GM08714 (cell line): Measurements from ENCODE around the gene CMTR1.

Source experiments
- H3K4me3 ChIP-seq: fragments of 200-500 bp; sonication (Bioruptor generic); 2 replicates; pipeline ENCODE4 v1.5.1; 2014; ENCODE audit warnings: mild to moderate bottlenecking, low read length, inconsistent platforms
- ZNF274 ChIP-seq: IDR thresholded peaks from 2 replicates; pipeline ENCODE4 v1.6.1; 2012; ENCODE audit warnings: mild to moderate bottlenecking, low read depth, low read length

CMTR1 gene

DNA sequence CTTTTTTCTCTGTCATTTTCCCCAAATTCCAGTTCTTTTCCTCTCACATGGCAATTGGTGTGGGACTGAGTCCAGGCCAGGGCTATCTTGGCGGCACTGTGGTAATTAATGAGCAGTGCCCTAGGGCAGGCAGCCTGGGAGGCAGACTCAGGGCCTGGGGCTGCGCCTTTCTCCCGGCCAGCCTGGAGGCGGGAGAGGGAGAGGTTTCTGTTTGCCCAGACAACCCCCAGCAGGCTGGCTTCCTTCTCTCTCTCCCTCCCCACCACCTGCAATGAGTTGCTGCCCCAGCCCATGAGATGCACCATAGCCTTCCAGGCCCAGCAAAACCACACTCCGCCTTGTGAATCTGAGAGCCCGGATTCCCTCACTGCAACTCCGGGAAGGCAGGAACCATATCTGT, 81.8 kb downstream of the CMTR1 start:
- no peak for TF ChIP-seq ZNF274
- H3K4me3 ChIP-seq, result no peak overlapping the region

DNA sequence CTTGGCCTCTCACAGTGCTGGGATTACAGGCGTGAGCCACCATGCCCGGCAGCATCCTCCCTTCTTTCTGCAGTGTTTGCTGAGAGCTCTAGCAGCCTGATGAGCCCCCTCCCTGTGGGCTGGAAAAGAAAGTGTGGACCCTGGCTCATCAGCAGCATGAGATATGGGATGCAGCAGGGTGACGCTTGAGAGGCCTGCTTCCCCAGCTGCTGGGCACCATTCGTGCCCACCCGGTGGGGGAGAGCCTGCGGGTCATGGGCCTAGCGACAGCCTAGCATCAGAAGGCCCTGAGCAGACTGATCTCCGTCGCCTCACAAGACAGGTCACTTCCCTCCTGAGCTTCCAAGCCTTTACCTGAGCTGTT, 82.7 kb downstream of the CMTR1 start:
- H3K4me3 ChIP-seq, result no peak overlapping the region; the same call in 1 of the 2 replicates
- no peak for TF ChIP-seq ZNF274

DNA sequence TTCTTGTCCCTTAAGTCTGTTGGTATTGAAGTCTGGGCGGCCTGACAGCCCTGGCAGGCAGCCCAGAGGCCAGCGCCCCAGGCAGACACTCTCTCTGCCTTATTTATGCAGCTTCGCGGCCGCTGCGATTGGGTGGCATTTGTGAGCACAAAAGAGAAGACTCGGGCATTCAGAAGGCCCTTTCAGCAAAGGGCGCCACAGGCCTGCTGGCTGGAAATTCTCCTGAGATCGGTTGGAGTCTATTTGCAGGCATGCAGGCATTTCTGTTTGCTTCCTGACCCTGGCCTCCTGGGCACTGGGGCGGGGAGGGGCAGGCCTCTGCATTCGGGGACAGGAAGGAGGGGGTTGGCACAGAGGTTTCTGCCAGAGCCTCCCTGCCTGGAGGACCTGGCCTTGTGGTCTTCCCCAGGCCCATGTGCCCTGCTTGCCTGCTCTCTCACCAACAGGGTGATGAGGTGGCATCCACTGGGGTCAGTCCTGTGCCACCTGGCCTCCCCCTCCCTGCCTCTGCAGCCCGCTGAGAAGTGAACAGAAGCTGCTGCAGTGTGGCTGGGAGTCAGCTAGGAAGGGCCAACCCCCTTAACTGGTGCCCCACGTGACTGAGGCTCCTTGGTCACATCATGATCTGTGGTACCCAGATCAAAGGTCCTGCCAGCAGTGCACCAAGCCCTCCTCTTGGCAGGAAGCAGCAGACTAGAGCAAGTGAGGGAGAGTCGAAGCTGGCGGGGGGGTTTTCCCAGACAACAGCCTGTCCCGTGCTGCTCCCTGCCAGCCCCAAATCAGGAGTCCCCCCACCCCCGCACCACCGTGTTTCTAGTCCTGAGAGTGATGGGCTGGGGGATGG, 83.3 kb downstream of the CMTR1 start:
- no peak overlapping the region; the same call in 1 of the 2 replicates for H3K4me3 ChIP-seq
- no peak for TF ChIP-seq ZNF274

DNA sequence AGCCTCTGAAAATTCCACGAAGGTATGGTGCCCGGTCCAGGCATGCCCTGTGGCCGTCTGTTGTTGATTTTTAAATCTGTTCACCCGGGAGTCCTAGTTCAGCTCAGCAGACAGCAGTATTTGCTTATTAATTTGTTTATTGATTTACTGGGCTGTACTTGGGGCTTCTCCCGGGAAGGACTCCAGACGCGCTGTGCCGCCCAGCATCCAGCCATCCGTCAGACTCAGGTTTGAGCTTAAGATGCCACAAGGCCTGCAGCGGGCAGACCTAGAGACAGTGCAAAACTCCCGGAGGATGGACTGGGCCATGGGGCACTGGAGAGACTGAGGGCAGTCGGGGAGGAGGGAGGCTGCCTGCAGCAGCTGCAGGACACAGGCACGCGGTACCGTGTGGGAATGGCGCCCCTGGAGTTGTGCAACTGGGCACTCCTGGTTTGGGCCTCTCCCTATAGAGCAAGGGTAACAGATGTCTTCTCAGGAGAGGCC, 83.9 kb downstream of the CMTR1 start:
- no peak for TF ChIP-seq ZNF274
- H3K4me3 ChIP-seq, result no peak overlapping the region; the same call in 1 of the 2 replicates

DNA sequence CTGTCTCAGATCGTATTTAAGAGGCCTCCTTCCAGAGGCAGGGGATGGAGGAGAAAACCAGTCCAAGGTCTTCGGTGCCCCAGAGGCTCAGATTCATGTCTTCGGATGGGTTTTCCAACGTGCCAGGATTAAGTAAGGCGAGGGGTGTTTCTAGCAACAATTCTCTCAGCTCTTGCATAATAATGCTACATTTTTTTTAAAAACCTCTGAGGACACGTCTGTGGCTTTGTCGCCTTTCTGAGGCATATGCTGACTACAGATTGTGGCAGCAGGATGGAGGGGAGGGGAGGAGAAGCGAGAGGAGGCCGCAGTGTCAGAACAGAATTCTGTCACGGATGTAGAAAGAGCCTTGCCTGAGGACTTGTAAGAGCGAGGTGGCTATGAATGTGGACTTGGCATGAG, 84.4 kb downstream of the CMTR1 start:
- H3K4me3 ChIP-seq, result no peak overlapping the region; the same call in 1 of the 2 replicates
- TF ChIP-seq ZNF274, result no peak

DNA sequence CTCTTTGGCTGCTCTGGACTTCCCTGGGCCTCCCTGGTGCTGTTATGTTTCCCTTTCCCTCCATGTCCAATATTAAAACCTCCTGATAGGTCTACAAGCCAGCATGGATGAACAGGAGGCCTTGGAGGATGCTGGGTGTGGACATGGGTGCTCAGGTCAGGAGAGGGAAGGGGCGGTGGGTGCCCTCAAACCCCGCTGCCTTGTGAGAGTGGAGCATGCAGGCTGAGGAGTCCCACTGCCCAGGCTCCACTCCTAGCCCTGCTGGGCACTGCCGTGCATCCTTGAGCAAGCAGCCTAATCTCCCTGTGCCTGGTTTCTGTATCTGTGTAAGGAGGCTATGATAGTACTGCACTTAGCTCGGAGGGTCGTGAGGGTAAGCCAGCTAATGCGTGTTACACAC, 85.1 kb downstream of the CMTR1 start:
- no peak for TF ChIP-seq ZNF274
- H3K4me3 ChIP-seq, result no peak overlapping the region

DNA sequence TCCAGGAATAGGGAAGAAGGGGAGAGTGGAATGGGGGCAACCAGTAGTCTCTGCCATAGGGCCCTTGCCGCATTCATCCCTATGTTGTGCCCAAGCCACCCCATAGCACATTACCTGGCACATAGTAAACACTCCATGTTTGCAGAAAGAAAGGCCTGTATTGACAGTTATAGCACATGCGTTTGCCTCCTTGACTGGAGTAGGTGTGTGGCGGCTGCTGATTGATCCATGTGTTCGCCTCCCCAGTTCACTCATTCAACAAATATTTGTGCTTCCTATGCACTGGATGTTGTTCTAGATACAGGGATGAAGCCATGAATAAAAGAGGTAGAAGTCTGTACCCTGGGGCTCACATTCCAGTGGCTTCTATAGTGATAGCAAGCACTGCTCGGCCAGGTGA, 86.4 kb downstream of the CMTR1 start:
- TF ChIP-seq ZNF274, result no peak
- no peak overlapping the region for H3K4me3 ChIP-seq

DNA sequence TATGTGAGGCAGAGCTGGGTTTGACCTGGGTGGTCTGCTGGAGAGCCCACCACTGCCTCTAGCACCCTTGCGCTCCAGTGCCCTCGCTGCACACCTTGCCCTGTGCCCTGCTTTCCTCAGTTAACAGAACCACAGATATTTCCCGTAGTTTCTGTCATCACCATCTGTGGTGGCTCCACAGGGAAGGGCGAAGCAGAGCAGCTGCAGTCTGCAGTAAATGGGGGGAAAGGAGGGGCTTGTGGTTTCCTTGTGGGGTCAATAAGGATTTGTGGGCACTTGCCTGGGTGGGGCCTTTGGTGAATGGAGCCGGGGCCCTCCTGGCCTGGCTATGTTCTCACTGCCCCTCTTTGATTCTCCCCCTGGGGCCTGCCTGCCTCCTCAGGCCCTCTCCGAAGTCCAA, 87.9 kb downstream of the CMTR1 start:
- no peak for TF ChIP-seq ZNF274
- no peak overlapping the region for H3K4me3 ChIP-seq

DNA sequence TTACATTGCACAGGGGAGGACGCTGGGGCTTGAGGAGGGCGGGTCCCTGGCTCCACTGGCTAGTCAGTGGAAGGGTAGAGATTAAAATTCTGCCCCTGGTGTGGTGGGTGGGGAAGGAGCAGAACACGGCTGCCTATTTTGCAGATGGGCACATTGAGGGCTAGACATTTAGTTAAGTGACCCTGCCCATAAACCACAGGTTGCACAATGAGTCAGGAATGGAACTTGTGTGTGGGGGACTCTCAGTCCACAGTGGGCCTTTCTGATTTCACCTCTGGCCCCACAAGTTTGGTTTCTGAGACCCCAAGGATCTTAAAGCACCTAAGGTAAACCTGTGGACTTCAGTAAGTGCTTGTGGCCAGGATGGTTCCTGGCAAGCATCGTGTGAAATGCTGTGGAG, 88.7 kb downstream of the CMTR1 start:
- TF ChIP-seq ZNF274, result no peak
- H3K4me3 ChIP-seq, result no peak overlapping the region

DNA sequence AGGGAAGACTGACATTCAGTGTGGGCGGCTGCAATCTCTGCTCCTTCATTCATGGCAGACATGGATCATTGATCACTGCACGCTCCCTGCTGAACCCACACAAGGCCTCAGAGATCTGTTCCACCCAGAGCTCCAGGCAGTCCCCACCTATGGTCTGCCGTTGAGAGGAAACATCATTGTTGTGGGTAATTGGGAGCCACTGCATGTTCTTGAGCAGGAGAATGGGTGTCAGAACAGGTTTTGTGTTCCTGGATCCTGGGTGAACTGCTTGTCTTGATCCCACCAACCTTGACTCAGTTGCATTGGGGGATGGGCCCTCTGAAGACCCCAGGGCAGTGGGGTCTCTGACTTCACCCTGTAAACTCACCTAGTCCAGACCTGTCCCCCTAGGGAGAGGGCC, 89.8 kb downstream of the CMTR1 start:
- TF ChIP-seq ZNF274, result no peak
- no peak overlapping the region for H3K4me3 ChIP-seq

DNA sequence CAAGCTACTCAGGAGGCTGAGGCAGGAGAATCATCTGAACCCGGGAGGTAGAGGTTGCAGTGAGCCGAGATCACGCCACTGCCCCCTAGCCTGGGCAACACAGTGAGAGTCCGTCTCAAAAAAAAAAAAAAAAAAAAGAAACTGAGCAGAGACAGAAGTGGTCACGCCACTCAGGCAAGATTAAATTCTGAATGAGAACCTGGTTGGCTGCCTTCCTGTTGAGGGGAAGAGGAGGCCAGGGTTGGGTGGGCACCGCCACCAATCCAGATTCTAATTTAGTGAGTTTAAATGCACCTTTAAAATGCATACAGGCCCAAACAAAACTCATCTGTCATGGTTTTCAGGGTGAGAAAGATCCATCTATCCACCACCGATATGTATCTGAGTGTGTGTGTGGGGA, 90.4 kb downstream of the CMTR1 start:
- H3K4me3 ChIP-seq, result no peak overlapping the region
- TF ChIP-seq ZNF274, result no peak

DNA sequence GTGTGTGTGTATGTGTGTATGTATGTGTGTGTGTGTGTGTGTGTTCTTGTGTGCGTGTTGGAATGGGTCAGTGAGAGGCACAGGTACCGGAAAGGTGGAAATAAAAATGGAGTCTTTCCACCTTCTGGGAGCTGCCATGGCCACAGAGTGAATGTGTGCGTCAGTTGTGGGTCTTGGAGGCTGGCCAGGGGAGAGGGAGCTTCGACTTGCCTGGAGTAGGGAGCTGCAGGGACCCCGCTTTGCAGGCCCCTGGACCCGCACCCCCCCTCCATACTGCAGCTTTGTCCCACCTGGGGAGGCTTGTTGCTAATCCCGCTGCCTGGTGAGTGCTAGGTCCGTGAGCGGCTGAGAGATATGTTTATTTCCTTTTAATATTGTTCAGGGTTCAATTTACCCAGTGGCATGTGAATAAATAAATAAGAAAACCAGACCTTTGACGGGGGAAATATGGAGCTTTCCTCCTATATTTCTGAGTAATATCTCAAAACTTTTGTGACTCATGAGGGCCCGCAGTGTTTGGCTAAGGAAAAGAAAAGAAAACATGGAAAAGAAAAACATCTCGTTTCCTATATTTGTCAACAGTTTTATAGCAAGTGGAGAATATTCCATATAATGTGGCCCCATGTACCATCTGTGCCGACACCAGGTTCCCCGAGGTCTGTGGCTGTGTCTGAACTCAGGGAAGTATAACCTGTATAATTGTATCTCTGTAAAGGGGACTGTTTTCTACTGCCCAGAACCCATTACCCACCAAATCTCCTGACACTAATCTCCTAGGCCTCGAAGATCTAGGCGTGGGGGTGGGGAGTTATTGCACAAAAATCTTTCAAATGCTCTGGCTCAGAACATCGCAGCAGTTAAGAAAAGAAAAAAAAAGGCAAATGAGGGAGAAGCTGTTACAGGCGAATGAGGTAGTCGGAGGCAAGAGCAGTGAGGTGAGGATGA, 91.3 kb downstream of the CMTR1 start:
- no peak overlapping the region for H3K4me3 ChIP-seq
- TF ChIP-seq ZNF274, result no peak

DNA sequence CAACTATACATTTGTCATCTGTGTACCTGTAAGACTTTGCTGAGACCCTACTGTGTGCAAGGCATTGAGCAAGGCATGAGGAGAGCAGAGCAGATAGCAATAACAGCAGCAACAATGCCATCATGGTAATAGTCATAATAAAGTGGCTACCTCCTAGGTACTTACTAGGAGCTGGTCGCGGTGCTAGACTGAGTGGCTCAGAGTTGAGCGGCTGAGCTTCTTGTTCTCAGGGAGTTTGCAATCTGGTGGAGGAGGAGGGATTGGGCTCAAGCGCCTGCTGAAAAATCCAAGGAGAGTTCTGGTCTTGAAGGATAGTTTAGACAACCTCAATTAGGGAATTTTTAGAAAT, 91.9 kb downstream of the CMTR1 start:
- no peak overlapping the region for H3K4me3 ChIP-seq
- no peak for TF ChIP-seq ZNF274

DNA sequence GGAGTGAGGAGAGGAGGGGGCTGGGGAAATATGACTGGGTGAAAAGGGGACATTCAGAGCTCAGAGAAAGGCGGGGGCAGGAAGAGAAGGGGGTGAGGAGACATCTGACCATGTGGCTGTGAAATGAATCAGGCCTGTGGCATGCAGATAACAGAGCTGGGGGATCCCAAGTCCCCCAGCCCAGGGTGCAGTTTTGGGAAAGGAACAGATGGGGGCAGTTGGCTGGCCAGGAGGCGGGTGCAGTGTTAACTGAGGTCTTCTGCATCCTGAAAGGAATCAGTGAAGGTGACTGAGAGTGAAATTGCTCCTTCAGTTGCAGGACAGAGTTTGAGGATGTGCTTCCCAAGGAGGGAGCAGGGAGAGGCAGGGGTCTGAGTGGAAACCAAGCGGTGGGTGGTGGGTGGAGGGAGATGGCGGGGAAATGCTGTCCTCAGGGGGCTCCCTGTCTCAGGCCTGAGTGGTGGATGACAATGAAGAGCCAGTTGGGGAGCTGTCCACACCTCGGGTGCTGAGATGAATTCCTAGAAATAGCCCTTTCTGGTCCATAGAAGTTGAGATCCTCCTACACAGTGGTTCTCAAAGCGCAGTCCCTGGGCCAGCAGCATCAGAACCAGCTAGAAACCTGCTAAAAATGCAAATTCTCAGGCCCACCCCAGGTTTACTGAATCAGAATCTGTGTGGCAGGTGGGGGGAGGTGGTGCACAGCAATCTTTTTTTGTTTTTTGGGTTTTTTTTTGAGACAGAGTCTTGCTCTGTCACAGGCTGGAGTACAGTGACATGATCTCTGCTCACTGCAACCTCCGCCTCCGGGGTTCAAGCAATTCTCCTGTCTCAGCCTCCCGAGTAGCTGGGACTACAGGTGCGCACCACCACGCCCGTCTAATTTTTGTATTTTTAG, 92.7 kb downstream of the CMTR1 start:
- TF ChIP-seq ZNF274, result no peak
- H3K4me3 ChIP-seq, result no peak overlapping the region
